Stimulated activated CD4-positive, alpha-beta T cell treated with anti-CD3 and anti-CD28 coated beads, TNF-alpha, amount 100 ng/mL, for 24 hours (primary cell): Measurements from ENCODE around the gene PSMC3IP.

Experiments
- DNase-seq, 3 experiments: peaks; one replicate each; pipeline ENCODE4 v3.0.0-alpha.2; 2020; ENCODE audit warnings: low read depth in 3 of 3

Gene PSMC3IP

GRCh38 chr17:42538482-42538881 lies 39.0 kb downstream of the PSMC3IP start:
- DNase-seq: no peak

- no peak for DNase-seq
Measured at GRCh38 chr17:42537826-42538451, 39.6 kb downstream of the PSMC3IP start.

GRCh38 chr17:42537156-42537805 lies 40.2 kb downstream of the PSMC3IP start:
- DNase-seq: no peak

DNA sequence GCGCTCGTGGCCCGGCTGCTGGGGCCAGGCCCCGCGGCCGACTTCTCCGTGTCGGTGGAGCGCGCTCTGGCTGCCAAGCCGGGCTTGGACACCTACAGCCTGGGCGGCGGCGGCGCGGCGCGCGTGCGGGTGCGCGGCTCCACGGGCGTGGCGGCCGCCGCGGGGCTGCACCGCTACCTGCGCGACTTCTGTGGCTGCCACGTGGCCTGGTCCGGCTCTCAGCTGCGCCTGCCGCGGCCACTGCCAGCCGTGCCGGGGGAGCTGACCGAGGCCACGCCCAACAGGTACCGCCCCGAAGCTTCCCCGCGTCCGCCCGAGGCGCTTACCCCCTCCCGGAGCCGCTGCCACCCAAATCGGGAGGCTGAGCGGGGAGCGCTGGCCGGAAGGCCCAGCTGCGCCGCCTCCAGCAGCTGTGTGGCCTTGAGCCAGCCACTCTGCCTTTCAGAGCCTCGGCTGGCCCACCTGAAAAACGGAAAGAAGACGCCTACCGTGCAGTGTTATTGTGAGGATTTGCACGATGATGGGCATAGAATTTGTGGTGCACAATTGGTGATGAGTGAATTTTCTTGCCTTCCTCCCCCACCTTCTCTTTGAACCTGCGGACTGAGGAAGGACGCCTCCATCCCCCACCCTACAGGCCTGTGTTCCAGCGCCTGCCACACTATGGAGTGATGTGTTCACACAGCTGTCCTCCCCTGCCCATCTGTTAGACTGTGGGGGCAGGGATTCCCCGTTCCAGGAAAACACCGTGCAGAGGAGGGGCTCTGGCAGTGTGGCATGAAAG lies 41.0 kb downstream of the PSMC3IP start:
- peak; percentile 42 to 81 (median 59) for DNase-seq

GRCh38 chr17:42536048-42536371 lies 41.5 kb downstream of the PSMC3IP start, which contains the start of gene NAGLU:
NAGLU (plus strand) TSS chr17:42536241; CDS start chr17:42536273, 32 bp downstream.
- peak; percentile 71 to 90 (median 72) for DNase-seq

- DNase-seq: no peak
Measured at GRCh38 chr17:42535155-42536047, 42.1 kb downstream of the PSMC3IP start.

GRCh38 chr17:42531455-42532354 lies 45.8 kb downstream of the PSMC3IP start:
- DNase-seq: peak in 1 of 3 experiments; percentile 41

DNA sequence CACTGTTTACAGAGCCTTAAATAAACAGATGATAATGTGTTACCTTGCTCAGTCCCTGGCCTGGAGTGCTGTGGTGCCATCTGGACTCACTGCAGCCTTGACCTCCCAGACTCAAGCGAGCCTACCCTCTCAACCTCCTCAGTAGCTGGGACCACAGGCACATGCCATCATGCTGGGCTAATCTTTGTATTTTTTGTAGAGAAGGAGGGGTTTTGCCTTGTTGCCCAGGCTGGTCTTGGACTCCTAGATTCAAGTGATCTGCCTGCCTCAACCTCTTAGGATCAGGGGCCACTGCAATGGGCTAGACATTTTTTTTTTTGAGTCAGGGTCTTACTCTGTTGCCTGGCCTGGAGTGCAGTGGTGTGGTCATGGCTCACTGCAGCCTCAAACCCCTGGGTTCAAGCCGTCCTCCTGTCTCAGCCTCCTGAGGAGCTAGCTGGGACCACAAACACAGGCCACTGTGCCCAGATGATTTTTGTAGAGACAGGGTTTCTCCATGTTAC lies 46.5 kb downstream of the PSMC3IP start:
- no peak for DNase-seq

- no peak for DNase-seq
Measured at GRCh38 chr17:42529061-42529460, 48.5 kb downstream of the PSMC3IP start.

GRCh38 chr17:42527932-42528331 lies 49.6 kb downstream of the PSMC3IP start:
- no peak for DNase-seq

GRCh38 chr17:42526031-42526444 lies 51.5 kb downstream of the PSMC3IP start:
- DNase-seq: no peak

DNA sequence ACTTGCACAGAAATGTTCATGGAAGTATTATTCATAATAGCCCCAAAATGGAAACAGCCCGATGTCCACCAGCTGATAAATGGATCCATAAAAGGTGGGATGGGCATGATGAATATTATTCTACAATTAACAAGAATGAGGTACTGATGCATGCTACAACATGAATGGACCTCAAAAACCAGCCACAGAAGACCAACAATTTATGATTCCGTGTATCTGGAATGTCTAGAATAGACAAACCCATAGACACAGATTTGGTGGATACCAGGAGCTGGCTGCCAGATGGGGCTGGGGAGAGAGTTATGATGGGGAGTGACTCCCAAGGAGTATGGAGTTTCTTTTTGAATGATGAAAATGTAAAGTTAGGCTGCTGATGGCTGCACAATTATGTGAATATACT lies 52.3 kb downstream of the PSMC3IP start:
- DNase-seq: no peak

- DNase-seq: no peak
Measured at GRCh38 chr17:42522798-42523278, 54.7 kb downstream of the PSMC3IP start.
